ENCODE results near the gene MLF2. TPM values are rescaled to one million over a fixed set of nuclear protein-coding genes. Genes with fewer than 3 reads are reported as not detected.

Gene MLF2
- total RNA-seq, 1 donor from 2014 or later = 108 TPM

DNA sequence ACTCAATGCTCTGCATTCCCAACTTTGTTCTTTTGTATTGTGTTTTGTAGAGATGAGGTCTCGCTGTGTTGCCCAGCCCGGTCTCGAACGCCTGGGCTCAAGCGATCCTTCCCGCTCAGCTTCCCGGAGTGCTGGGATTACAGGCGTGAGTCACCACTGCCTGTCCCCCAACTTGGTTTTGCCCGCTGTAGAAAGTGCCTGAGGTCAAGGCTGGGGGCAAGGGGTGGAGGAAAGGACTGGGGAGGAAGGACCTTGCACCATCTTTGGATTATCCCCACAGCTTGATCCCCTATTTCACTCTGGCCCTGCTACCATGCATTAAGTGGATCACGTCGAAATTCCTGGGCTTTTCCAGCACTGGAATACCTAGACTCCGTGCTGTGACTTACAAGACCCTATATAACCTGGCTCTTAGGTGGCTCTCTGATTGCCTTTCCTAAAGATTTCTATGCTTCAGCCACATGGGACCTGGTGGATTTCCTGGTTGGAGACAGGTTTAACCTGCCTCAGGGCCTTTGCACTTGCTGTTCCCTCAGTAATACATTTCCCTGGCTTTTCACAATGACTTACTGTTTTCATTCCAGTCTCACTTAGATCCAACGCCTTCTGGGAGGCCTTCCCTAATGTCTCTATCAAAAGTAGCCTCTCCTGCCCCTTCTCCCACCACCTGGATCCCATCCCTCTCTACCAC, 51.7 kb downstream of the MLF2 start:
- H3K27me3 ChIP-seq (ENCODE audit: low read depth) = peaks cover 87% of the 10 kb centered on the region
- no peak overlapping the region for H3K27ac ChIP-seq
- ATAC-seq (no peak), DNase-seq (no peak)
- H3K4me3 ChIP-seq = peak overlapping the region; percentile 46
- peaks cover 11% of the 10 kb centered on the region for H3K4me1 ChIP-seq
- no peaks in the 10 kb centered on the region for H3K9me3 ChIP-seq
- H3K36me3 ChIP-seq = no peaks in the 10 kb centered on the region
- intact Hi-C loops (cut with DNase I) = no loop called here
- TF ChIP-seq, protein P1, sequence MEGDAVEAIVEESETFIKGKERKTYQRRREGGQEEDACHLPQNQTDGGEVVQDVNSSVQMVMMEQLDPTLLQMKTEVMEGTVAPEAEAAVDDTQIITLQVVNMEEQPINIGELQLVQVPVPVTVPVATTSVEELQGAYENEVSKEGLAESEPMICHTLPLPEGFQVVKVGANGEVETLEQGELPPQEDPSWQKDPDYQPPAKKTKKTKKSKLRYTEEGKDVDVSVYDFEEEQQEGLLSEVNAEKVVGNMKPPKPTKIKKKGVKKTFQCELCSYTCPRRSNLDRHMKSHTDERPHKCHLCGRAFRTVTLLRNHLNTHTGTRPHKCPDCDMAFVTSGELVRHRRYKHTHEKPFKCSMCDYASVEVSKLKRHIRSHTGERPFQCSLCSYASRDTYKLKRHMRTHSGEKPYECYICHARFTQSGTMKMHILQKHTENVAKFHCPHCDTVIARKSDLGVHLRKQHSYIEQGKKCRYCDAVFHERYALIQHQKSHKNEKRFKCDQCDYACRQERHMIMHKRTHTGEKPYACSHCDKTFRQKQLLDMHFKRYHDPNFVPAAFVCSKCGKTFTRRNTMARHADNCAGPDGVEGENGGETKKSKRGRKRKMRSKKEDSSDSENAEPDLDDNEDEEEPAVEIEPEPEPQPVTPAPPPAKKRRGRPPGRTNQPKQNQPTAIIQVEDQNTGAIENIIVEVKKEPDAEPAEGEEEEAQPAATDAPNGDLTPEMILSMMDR (IDR thresholded peaks at IDR 0.05) = no peak

DNA sequence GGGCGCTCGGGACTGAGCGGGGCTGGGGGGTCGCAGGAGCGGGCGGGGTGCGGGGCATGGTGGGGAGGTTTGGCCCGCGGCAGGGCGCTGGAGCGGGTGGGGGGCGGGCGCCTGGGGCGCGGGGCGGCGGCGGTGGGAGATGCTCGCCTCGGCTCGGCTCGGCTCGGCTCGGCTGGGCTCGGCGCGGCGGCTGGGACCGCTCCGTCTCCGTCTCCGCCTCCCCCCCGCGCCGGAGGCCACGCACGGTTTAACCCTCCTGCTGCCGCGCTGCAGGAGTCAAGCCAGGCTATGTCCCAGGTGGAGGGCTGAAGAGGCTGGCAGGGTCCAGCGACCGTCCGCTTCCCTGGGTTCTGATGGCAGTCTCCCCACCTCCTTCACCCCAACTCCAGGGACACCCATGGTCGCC, 52.3 kb downstream of the MLF2 start, which contains the start of gene PIANP:
Gene PIANP (minus strand): TSS at position 170 of the 406 bp plus-strand sequence. CDS start 2,754 bp downstream, outside the sequence.
- Histone ChIP-seq H3K27me3 (ENCODE audit: low read depth) (peaks cover 81% of the 10 kb centered on the region), H3K4me1 (peaks cover 11% of the 10 kb centered on the region), H3K36me3 (no peaks in the 10 kb centered on the region), H3K27ac (no peak within 1 kb of the TSS), H3K4me3 (peak within 1 kb of the TSS; percentile 46), H3K9me3 (no peaks in the 10 kb centered on the region)
- peak; percentile 65 to 78 for ATAC-seq
- intact Hi-C loops (cut with DNase I) = no loop called here
- TF ChIP-seq, protein P1 (IDR thresholded peaks at IDR 0.05) = no peak
- no peak for DNase-seq

DNA sequence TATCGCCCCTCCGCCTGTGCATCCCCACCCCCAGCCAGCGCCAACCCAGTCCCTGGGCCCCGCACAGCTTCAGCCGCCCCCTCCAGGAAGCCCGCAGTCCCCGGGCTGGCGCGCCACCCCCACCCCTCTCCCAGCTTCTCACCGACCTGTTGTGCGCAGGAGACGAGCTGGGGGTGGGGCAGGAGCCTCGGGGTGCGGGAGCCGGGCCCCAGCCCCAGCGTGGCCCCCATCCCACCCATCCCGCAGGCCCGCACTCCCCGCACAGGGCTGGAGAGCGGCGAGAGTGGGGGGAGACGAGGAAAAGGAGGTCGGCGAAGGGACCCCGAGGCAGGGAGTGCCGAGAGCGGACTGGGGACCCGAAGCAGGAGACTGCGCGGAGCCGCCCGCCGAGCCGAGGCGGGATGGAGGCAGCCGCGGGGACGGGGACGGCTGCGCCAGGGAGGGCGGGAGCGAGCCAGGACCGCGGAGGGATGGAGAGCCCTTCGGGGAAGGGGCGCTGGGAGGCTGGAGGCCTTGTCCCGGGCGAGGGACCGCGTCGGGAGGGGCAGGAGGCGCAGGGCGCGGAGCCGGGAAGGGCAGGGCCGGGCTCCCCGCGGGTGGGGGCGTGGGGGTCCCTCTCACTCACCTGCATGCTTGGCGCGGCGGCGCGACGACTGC, 52.8 kb downstream of the MLF2 start:
- peaks cover 11% of the 10 kb centered on the region for H3K4me1 ChIP-seq
- intact Hi-C loops (cut with DNase I) = no loop called here
- H3K27me3 ChIP-seq (ENCODE audit: low read depth) = peaks cover 76% of the 10 kb centered on the region
- peak overlapping the region; percentile 46 for H3K4me3 ChIP-seq
- no peak overlapping the region for H3K27ac ChIP-seq
- TF ChIP-seq, protein P1 (IDR thresholded peaks at IDR 0.05) = no peak
- H3K36me3 ChIP-seq = no peaks in the 10 kb centered on the region
- H3K9me3 ChIP-seq = no peaks in the 10 kb centered on the region
- peak; percentile 16 to 44 for ATAC-seq
- DNase-seq = no peak

DNA sequence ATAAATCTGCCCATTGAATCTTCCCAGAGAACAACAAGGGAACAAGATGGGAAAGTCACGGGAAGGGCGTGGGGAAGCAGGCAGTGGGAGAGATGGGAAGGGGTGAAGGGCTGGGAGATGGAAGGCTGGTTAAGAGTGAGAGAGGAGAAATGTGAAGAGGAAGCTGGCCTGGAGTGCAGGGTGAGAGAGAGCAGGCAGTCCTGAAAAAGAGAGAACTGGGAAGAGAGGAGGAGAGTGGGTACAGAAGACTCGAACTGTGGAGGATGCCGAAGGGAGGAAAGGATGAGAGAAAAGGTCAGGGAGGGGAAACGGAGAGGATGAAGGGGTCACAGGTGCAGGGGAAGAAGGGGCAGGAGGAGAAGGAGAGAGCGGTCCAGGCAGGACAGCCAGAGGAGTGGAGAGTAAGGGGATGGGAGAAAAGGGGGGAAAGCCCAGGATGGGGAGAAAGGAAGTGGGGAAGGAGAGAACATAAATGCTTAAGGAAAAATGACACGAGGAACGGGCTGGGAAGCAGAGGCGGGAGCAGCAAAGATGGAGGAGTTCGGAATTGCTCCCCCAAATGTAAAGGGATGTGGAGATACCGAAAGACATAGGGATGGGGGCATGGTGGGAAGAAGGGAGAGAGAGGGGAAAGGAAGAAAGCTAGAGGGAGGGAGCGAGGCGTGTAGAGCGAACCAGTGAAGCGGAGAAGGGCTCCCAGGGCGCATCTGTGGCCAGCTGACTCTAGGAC, 53.5 kb downstream of the MLF2 start:
- H3K4me1 ChIP-seq = peaks cover 11% of the 10 kb centered on the region
- no peaks in the 10 kb centered on the region for H3K36me3 ChIP-seq
- TF ChIP-seq, protein P1 (IDR thresholded peaks at IDR 0.05) = no peak
- peaks cover 71% of the 10 kb centered on the region for H3K27me3 ChIP-seq (ENCODE audit: low read depth)
- H3K27ac ChIP-seq = no peak overlapping the region
- peak overlapping the region; percentile 46 for H3K4me3 ChIP-seq
- intact Hi-C loops (cut with DNase I) = no loop called here
- ATAC-seq (no peak), DNase-seq (no peak)
- no peaks in the 10 kb centered on the region for H3K9me3 ChIP-seq

DNA sequence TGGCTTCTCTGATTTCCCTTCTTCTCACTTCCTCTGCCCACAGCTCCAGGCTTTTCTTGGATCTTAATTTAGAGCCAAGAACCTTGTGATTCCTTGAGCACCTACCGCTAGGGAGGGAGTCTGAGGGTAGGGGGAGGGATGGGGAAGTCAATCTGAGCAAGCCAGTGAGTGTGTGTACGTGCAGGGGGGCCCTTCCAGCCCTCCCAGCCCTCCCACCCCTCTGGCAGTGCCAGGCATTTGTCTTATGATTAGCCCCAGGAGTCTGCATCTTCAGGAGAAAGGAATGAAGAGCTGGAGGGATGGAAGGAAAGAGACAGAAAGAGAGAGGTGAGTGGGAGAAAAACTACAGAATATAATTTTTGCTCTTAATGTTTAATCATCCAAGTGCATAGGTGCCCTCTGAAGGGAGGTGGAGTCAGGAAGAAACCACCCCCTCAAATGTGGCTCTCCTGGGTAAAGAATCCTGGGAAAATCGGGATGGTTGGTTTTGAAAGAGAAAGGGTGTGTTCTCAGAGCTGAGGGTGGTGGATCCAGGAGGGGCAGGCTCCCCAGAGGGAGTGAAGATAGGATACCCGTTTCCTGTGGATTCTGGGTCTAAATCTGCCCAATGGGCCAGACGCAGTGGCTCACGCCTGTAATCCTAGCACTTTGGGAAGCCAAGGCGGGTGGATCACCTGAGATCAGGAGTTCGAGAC, 54.4 kb downstream of the MLF2 start:
- H3K9me3 ChIP-seq = no peaks in the 10 kb centered on the region
- TF ChIP-seq, protein P1 (IDR thresholded peaks at IDR 0.05) = no peak
- no peak overlapping the region for H3K27ac ChIP-seq
- ATAC-seq = no peak
- H3K4me1 ChIP-seq = peaks cover 11% of the 10 kb centered on the region
- no peak overlapping the region for H3K4me3 ChIP-seq
- intact Hi-C loops (cut with DNase I) = no loop called here
- H3K27me3 ChIP-seq (ENCODE audit: low read depth) = peaks cover 61% of the 10 kb centered on the region
- no peaks in the 10 kb centered on the region for H3K36me3 ChIP-seq
- no peak for DNase-seq

Measured in lower lobe of right lung (tissue), 2 donors.